SK-N-SH (cell line): ENCODE results near the gene NEU4. TPM values are rescaled to one million over a fixed set of nuclear protein-coding genes. Genes with fewer than 3 reads are reported as not detected.

ENCODE experiments used
- CTCF ChIA-PET: fragments of 300-600, 350-600 bp; formaldehyde crosslinking; extraction: SDS; loops from one replicate; lab custom pipeline; 2021; lab: Yijun Ruan, JAX
- POLR2A ChIA-PET: fragments of 350-600 bp; sonication (Branson Sonifier 250); formaldehyde crosslinking; extraction: SDS; loops from one replicate; lab custom pipeline; 2020; ENCODE audit warnings: antibody characterized with exemption, inconsistent platforms; lab: Yijun Ruan, JAX
- DNase-seq: peaks from one replicate; pipeline ENCODE4 v3.0.0; 2012
- H2AFZ ChIP-seq: fragments of 200-600 bp; sonication (generic); 2 replicates; pipeline ENCODE4 v1.8.1; 2016; ENCODE audit warnings: antibody characterized with exemption, mild to moderate bottlenecking, low read depth
- H3F3A ChIP-seq: fragments of 200-600 bp; sonication (generic); replicated peaks from 2 replicates; pipeline ENCODE3; 2016; ENCODE audit warnings: antibody characterized with exemption, mild to moderate bottlenecking; ENCODE audit not compliant: insufficient read depth
- H3K27ac ChIP-seq, 2 experiments: fragments of 200-500 bp in 1 of 2; fragments of 200-600 bp in 1 of 2; sonication (Bioruptor generic) in 1 of 2; sonication (generic), shearing (Covaris generic) in 1 of 2; 2 replicates each; pipeline versions ENCODE4 v1.5.1 to v1.6.1; 2014 to 2016; ENCODE audit warnings: low read depth in 2 of 2, inconsistent platforms in 1 of 2, low read length in 1 of 2, mild to moderate bottlenecking in 1 of 2, mixed read lengths in 1 of 2
- H3K27me3 ChIP-seq: fragments of 200-600 bp; sonication (generic), shearing (Covaris generic); 2 replicates; pipeline ENCODE4 v1.6.1; 2016; ENCODE audit warnings: mixed run types; ENCODE audit not compliant: insufficient read depth
- H3K36me3 ChIP-seq, 2 experiments: fragments of 200-500 bp in 1 of 2; fragments of 200-600 bp in 1 of 2; sonication (Bioruptor generic) in 1 of 2; sonication (generic) in 1 of 2; replicated peaks in 1 of 2; 2 replicates each; pipeline versions ENCODE3 to v1.5.1; 2014 to 2016; ENCODE audit warnings: low read length in 1 of 2, mild to moderate bottlenecking in 1 of 2; ENCODE audit not compliant: insufficient read depth in 2 of 2, control insufficient read depth in 1 of 2
- H3K4me1 ChIP-seq, 2 experiments: fragments of 200-500 bp in 1 of 2; fragments of 200-600 bp in 1 of 2; sonication (Bioruptor generic) in 1 of 2; sonication (generic), shearing (Covaris generic) in 1 of 2; 2 replicates each; pipeline versions ENCODE4 v1.5.1 to v1.6.1; 2014 to 2016; ENCODE audit warnings: low read depth in 1 of 2, low read length in 1 of 2, mixed run types in 1 of 2; ENCODE audit not compliant: insufficient read depth in 2 of 2, control insufficient read depth in 1 of 2
- H3K4me2 ChIP-seq: fragments of 200-600 bp; sonication (generic), shearing (Covaris generic); 2 replicates; pipeline ENCODE4 v1.6.1; 2017; ENCODE audit warnings: mixed run types
- H3K4me3 ChIP-seq, 2 experiments: fragments of 200-500 bp in 1 of 2; fragments of 200-600 bp in 1 of 2; sonication (Bioruptor generic) in 1 of 2; sonication (generic), shearing (Covaris generic) in 1 of 2; 2 replicates each; pipeline versions ENCODE4 v1.5.1 to v1.8.1; 2014 to 2016; ENCODE audit warnings: low read depth in 2 of 2, inconsistent platforms in 1 of 2, low read length in 1 of 2, mild to moderate bottlenecking in 1 of 2, mixed read lengths in 1 of 2, moderate library complexity in 1 of 2
- H3K79me2 ChIP-seq: fragments of 200-600 bp; sonication (generic); 2 replicates; pipeline ENCODE4 v1.8.1; 2017; ENCODE audit warnings: mild to moderate bottlenecking; ENCODE audit not compliant: insufficient read depth
- H3K9ac ChIP-seq: fragments of 200-600 bp; sonication (generic); 2 replicates; pipeline ENCODE4 v1.6.1; 2017; ENCODE audit warnings: mixed run types
- H3K9me2 ChIP-seq: fragments of 200-600 bp; sonication (generic); 2 replicates; pipeline ENCODE4 v1.6.1; 2017; ENCODE audit warnings: mixed run types
- H3K9me3 ChIP-seq: fragments of 200-600 bp; sonication (generic); 2 replicates; pipeline ENCODE4 v1.6.1; 2017; ENCODE audit warnings: mixed run types, mild to moderate bottlenecking, moderate library complexity
- H4K20me1 ChIP-seq: fragments of 200-600 bp; sonication (generic); 2 replicates; pipeline ENCODE4 v1.6.1; 2017; ENCODE audit warnings: mild to moderate bottlenecking, mixed run types; ENCODE audit not compliant: insufficient read depth
- FOXJ3 ChIP-seq: sonication (generic); formaldehyde crosslinking; IDR thresholded peaks from 2 replicates; pipeline ENCODE4 v1.5.1; 2020; ENCODE audit warnings: mild to moderate bottlenecking, missing genetic modification reagents
- FOXM1 ChIP-seq: IDR thresholded peaks from 2 replicates; pipeline ENCODE4 v1.4.0; 2012; ENCODE audit warnings: low read depth, mild to moderate bottlenecking
- GATA2 ChIP-seq: sonication (generic); formaldehyde crosslinking; IDR thresholded peaks from 2 replicates; pipeline ENCODE4 v1.5.0; 2020; ENCODE audit warnings: mild to moderate bottlenecking, missing genetic modification reagents
- JUND ChIP-seq: IDR thresholded peaks from 2 replicates; pipeline ENCODE4 v1.4.0; 2012
- MEF2A ChIP-seq: IDR thresholded peaks from 2 replicates; pipeline ENCODE4 v1.4.0; 2012; ENCODE audit warnings: low read depth, borderline replicate concordance
- MXI1 ChIP-seq: IDR thresholded peaks from 2 replicates; pipeline ENCODE4 v1.6.1; 2012; ENCODE audit warnings: mild to moderate bottlenecking, low read depth, low read length, improper control_type of control experiment
- NFIC ChIP-seq: IDR thresholded peaks from 2 replicates; pipeline ENCODE4 v1.4.0; 2012; ENCODE audit warnings: borderline replicate concordance
- NRF1 ChIP-seq: IDR thresholded peaks from 2 replicates; pipeline ENCODE4 v1.6.1; 2012; ENCODE audit warnings: low read depth, mild to moderate bottlenecking, low read length
- PBX3 ChIP-seq: IDR thresholded peaks from 2 replicates; pipeline ENCODE4; 2012
- RFX5 ChIP-seq: IDR thresholded peaks from 2 replicates; pipeline ENCODE4 v1.6.1; 2012; ENCODE audit warnings: mild to moderate bottlenecking, improper control_type of control experiment, low read length
- RXRA ChIP-seq: IDR thresholded peaks from 2 replicates; pipeline ENCODE4 v1.4.0; 2012; ENCODE audit warnings: low read depth, mild to moderate bottlenecking, borderline replicate concordance
- SIN3A ChIP-seq: IDR thresholded peaks from 2 replicates; pipeline ENCODE4 v1.6.1; 2012; ENCODE audit warnings: low read depth, mild to moderate bottlenecking, low read length, moderate library complexity, borderline replicate concordance
- SMC3 ChIP-seq: IDR thresholded peaks from 2 replicates; pipeline ENCODE4 v1.6.1; 2012; ENCODE audit warnings: low read depth, low read length, improper control_type of control experiment
- TAF1 ChIP-seq: IDR thresholded peaks from 2 replicates; pipeline ENCODE4 v1.6.1; 2012; ENCODE audit warnings: low read depth, mild to moderate bottlenecking, low read length, moderate library complexity, borderline replicate concordance
- TEAD4 ChIP-seq: IDR thresholded peaks from 2 replicates; pipeline ENCODE4 v1.4.0; 2012; ENCODE audit warnings: mild to moderate bottlenecking, borderline replicate concordance; ENCODE audit not compliant: insufficient read depth
- ZBTB33 ChIP-seq: IDR thresholded peaks from 2 replicates; pipeline ENCODE4 v1.4.0; 2012; ENCODE audit warnings: low read depth, borderline replicate concordance
- WGBS: methylation state at CpG from one replicate; pipeline ENCODE4 v1.1.6; 2017; ENCODE audit warnings: low lambda C conversion rate; 5-methylcytosine and 5-hydroxymethylcytosine counted together
- polyA plus RNA-seq, 3 experiments: library from polyadenylated mRNA; depleted of rRNA; stranded (reverse); fragments of >200 nt; gene quantifications; 2 replicates each; pipeline ENCODE4 v1.2.3, GENCODE V29; 2012
- TF ChIP-seq, protein P1 (sequence below): IDR thresholded peaks from 2 replicates; pipeline ENCODE4 v1.4.0; 2012; ENCODE audit warnings: low read depth, borderline replicate concordance
- TF ChIP-seq, protein P2 (sequence below): IDR thresholded peaks from 2 replicates; pipeline ENCODE4 v1.4.0; 2012; ENCODE audit warnings: low read depth

Gene NEU4
- polyA plus RNA-seq, 1 of the 3 experiments (the other 2 are of a cell fraction) = 0.05 TPM

GRCh38 chr2:241855888-241856422, 47.0 kb downstream of the NEU4 start:
- Histone ChIP-seq H3K27me3 (no peaks in the 10 kb centered on the region), H3K79me2 (no peaks in the 10 kb centered on the region), H3K4me3 (no peak overlapping the region), H3F3A (no peaks in the 10 kb centered on the region), H3K4me1 (peaks cover 12 to 19% of the 10 kb centered on the region in 2 experiments; a peak in 3 of 4 replicates), H2AFZ (no peak overlapping the region), H4K20me1 (no peaks in the 10 kb centered on the region), H3K9me3 (no peaks in the 10 kb centered on the region), H3K9me2 (no peaks in the 10 kb centered on the region), H3K9ac (no peak overlapping the region)
- CTCF ChIA-PET = interaction anchor here (1.0 kb wide), 1 partner anchor 12 kb away, joined by 3 read pairs; no protein-coding TSS in a partner anchor
- 68% methylated on average over 20 of the region's 20 CpGs for WGBS
- POLR2A ChIA-PET = no interaction called here
- TF ChIP-seq PBX3 (no peak), MEF2A (no peak), SIN3A (no peak), RFX5 (no peak), NFIC (no peak), MXI1 (no peak), JUND (no peak), TEAD4 (no peak), FOXJ3 (CRISPR knock-in tag) (no peak), ZBTB33 (no peak), TAF1 (no peak)
- TF ChIP-seq, protein P1, sequence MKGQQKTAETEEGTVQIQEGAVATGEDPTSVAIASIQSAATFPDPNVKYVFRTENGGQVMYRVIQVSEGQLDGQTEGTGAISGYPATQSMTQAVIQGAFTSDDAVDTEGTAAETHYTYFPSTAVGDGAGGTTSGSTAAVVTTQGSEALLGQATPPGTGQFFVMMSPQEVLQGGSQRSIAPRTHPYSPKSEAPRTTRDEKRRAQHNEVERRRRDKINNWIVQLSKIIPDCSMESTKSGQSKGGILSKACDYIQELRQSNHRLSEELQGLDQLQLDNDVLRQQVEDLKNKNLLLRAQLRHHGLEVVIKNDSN = no peak
- TF ChIP-seq, all 33 proteins: peak for 0
- DNase-seq = peak; percentile 30
- Histone ChIP-seq H3K27ac (no peak overlapping the region), H3K36me3 (no peaks in the 10 kb centered on the region), H3K4me2 (no peak overlapping the region)

GRCh38 chr2:241857041-241857541, 48.1 kb downstream of the NEU4 start:
- no peaks in the 10 kb centered on the region for H3K9me2 ChIP-seq
- ChIA-PET CTCF (no interaction called here), POLR2A (no interaction called here)
- H4K20me1 ChIP-seq = no peaks in the 10 kb centered on the region
- no peaks in the 10 kb centered on the region for H3K9me3 ChIP-seq
- H3K4me2 ChIP-seq = no peak overlapping the region
- no peak overlapping the region for H3K4me3 ChIP-seq
- H3K79me2 ChIP-seq = no peaks in the 10 kb centered on the region
- WGBS = 80% methylated on average over 19 of the region's 28 CpGs
- peaks cover 12 to 19% of the 10 kb centered on the region in 2 experiments; a peak in 3 of 4 replicates for H3K4me1 ChIP-seq
- DNase-seq = peak; percentile 33
- H3F3A ChIP-seq = no peaks in the 10 kb centered on the region
- H3K27me3 ChIP-seq = no peaks in the 10 kb centered on the region
- no peak overlapping the region for H3K9ac ChIP-seq
- H3K27ac ChIP-seq = no peak overlapping the region
- no peaks in the 10 kb centered on the region for H3K36me3 ChIP-seq
- no peak overlapping the region for H2AFZ ChIP-seq
- TF ChIP-seq RXRA = no peak
- no peak for TF ChIP-seq TEAD4
- no peak for TF ChIP-seq FOXJ3 (CRISPR knock-in tag)
- TF ChIP-seq JUND = no peak
- TF ChIP-seq SMC3 = no peak
- TF ChIP-seq, protein P2, sequence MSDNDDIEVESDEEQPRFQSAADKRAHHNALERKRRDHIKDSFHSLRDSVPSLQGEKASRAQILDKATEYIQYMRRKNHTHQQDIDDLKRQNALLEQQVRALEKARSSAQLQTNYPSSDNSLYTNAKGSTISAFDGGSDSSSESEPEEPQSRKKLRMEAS = no peak
- no peak for TF ChIP-seq PBX3
- TF ChIP-seq GATA2 (CRISPR knock-in tag) = no peak
- TF ChIP-seq MEF2A = no peak
- TF ChIP-seq TAF1 = no peak
- TF ChIP-seq NRF1 = no peak
- no peak for TF ChIP-seq MXI1
- TF ChIP-seq, protein P1 = no peak
- no peak for TF ChIP-seq FOXM1
